Measurements from ENCODE around the gene SIGLEC8.

- TF ChIP-seq CTCF (IDR thresholded peaks at IDR 0.05) (no peak), USF1 (CRISPR knock-in tag; IDR thresholded peaks at IDR 0.05) (no peak), TEAD4 (CRISPR knock-in tag; IDR thresholded peaks at IDR 0.05) (no peak), JAZF1 (CRISPR knock-in tag; IDR thresholded peaks at IDR 0.05) (no peak), MAX (CRISPR knock-in tag; IDR thresholded peaks at IDR 0.05) (no peak), ZNF263 (CRISPR knock-in tag; IDR thresholded peaks at IDR 0.05; ENCODE audit: low read depth) (no peak), ERG (CRISPR knock-in tag; IDR thresholded peaks at IDR 0.05) (no peak), E2F4 (CRISPR knock-in tag; IDR thresholded peaks at IDR 0.05; ENCODE audit: borderline replicate concordance, low read depth) (no peak)
These were observed 18.2 kb downstream of the SIGLEC8 start for GRCh38 chr19:51440052-51440451.

All from WTC11 (cell line).